Muscle of leg (tissue), 11 donors: ENCODE data around the gene CACNA1C. TPM values are rescaled to one million over a fixed set of nuclear protein-coding genes. Genes with fewer than 3 reads are reported as not detected.
"Not testable (repeated sequence)": the region's sequence is repeated elsewhere in the genome, so short reads cannot be mapped to it uniquely, and the experiment has no call there.

Source experiments
- DNase-seq: peaks from one replicate; pipeline ENCODE4 v3.0.0; 2013
- H3K27ac ChIP-seq: one replicate; pipeline ENCODE4 v1.5.1; 2013; ENCODE audit warnings: mild to moderate bottlenecking, low read length, control low read depth
- H3K27me3 ChIP-seq: one replicate; pipeline ENCODE4 v1.6.1; 2013; ENCODE audit warnings: low read length; ENCODE audit not compliant: control insufficient read depth, insufficient read depth
- H3K36me3 ChIP-seq: one replicate; pipeline ENCODE4 v1.6.1; 2013; ENCODE audit warnings: low read length; ENCODE audit not compliant: control insufficient read depth, insufficient read depth
- H3K4me1 ChIP-seq: one replicate; pipeline ENCODE4 v1.6.1; 2013; ENCODE audit warnings: low read length; ENCODE audit not compliant: control insufficient read depth, insufficient read depth
- H3K4me3 ChIP-seq: one replicate; pipeline ENCODE4 v1.5.1; 2013; ENCODE audit warnings: low read length, control low read depth
- H3K9me3 ChIP-seq: replicated peaks from 2 replicates; pipeline ENCODE4 v1.6.1; 2013; ENCODE audit warnings: low read depth, low read length; ENCODE audit not compliant: control insufficient read depth
- WGBS: methylation state at CpG from one replicate; pipeline ENCODE4 v1.1.5; 2013; ENCODE audit warnings: missing lambda C conversion rate; ENCODE audit not compliant: insufficient coverage; 5-methylcytosine and 5-hydroxymethylcytosine counted together
- polyA plus RNA-seq, 8 donors: library from polyadenylated mRNA; unstranded; fragments of 120-200 nt; gene quantifications; one replicate each; pipeline versions ENCODE4 v1.2.1 to v1.2.3, GENCODE V29; 2013; ENCODE audit warnings: inconsistent platforms in 1 of 8, low replicate concordance in 1 of 8; ENCODE audit not compliant: insufficient read length in 8 of 8, insufficient read depth in 1 of 8
- total RNA-seq: library from RNA; stranded (reverse); fragments of 120-200 nt; gene quantifications from one replicate; pipeline ENCODE4 v1.2.4, GENCODE V29; 2013

The CACNA1C gene
- total and polyA plus RNA-seq, 9 donors: 1.9 to 4.3 (median 3.6) TPM

DNA sequence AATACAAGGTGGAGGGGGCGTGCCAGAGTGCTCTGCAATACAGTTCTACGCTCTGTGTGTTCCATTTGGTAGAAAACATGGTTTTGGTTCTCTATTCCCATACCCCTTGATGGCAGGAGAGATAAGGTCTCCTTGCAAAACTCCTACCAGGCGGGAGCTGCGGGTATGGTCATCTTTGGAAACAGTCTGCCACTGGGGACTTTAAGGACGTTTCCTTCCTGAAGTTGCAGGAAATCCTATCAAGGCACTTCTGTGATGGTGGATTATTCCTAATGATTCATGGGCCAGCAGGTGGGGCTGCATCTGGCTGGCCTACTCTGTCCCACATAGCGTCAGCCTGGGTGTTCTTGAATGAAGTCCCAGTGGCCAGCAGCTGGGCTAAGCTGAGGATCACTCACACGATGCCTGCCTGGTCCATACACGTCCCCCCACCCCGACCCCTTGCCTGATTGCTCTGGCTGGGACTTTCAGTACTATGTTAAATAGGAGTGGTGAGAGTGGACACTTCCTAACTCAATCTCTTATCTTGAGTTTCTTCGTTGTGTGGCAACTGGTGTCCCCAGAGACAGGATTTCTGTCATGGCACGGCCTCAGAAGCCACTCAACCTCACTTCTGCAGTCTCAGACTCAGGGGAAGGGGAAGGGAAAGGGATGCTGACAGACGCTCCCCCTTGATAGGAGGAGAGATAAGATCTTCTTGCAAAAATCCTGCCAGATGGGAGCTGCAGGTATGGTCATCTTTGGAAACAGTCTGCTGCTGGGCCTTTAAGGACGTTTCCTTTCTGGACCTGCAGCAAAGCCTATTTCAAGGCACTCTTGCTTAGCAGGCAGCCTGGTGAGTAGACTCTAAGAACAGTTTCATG lies 680.9 kb downstream of the CACNA1C start:
- WGBS: 42% methylated on average over 7 of the region's 13 CpGs
- peak; percentile 16 for DNase-seq

DNA sequence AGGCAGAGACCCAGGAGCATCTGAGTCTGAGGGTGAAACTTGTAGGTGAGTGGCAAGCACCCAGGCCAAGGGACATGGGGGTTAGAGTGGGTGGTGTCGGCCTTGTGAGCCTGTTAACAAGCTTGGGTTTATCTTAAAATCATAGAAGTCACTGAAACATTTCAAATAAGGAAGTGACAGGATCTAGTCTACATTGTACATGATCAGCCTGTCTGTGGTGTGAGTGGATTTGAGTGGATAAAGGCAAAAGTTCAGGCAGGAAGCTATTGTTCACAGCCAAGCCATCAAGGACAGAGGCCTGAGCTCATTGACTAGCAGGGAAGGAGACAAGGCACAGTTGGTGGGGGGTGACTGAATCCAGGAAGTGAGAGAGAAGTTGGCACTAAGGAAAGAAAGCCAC lies 682.6 kb downstream of the CACNA1C start:
- no CpG with 5 or more reads among the region's 1 CpG for WGBS
- H3K4me1 ChIP-seq: peaks cover 4% of the 10 kb centered on the region
- no peaks in the 10 kb centered on the region for H3K9me3 ChIP-seq
- no peak overlapping the region for H3K4me3 ChIP-seq
- peaks cover 12% of the 10 kb centered on the region for H3K27me3 ChIP-seq
- H3K27ac ChIP-seq: no peak overlapping the region
- DNase-seq: no peak
- H3K36me3 ChIP-seq: no peaks in the 10 kb centered on the region

More for the DNA sequence above, 680.9 kb downstream of the CACNA1C start:
- Histone ChIP-seq H3K27ac (no peak overlapping the region), H3K36me3 (no peaks in the 10 kb centered on the region), H3K4me3 (no peak overlapping the region), H3K9me3 (no peaks in the 10 kb centered on the region), H3K4me1 (peaks cover 4% of the 10 kb centered on the region), H3K27me3 (peaks cover 12% of the 10 kb centered on the region)

DNA sequence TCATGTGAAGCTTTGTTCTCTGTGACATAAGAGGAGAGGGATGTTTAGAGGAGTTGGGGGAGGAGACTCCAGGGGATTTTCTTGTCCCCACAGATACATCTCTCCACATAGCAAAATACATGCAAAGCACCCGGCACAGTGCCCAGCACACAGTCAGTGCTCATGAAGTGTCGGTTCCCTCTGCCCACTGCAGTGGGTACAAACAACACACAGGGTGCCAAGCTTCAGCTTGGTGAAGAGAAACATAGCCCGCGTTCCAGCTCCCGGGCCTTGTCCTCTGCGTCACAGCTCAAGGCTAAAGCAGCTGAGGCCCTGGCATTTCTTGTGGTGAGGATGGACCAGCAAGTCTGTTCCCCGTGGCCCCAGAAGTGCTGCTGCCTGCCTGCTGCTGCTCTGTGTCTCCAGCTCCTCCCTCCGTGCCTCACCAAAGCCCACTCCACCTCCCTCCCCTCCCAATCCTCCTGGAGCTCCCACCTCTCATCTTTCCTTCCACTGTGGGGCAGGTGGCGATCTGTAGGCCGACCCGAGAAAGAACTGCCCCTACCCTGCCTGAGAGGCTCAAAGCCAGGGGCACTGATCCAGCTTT lies 685.0 kb downstream of the CACNA1C start:
- Histone ChIP-seq H3K27ac (no peak overlapping the region), H3K27me3 (peaks cover 3% of the 10 kb centered on the region), H3K4me3 (no peak overlapping the region), H3K4me1 (peaks cover 4% of the 10 kb centered on the region), H3K9me3 (no peaks in the 10 kb centered on the region), H3K36me3 (no peaks in the 10 kb centered on the region)
- whole genome bisulfite sequencing: 73% methylated on average over 7 of the region's 11 CpGs
- DNase-seq: no peak

DNA sequence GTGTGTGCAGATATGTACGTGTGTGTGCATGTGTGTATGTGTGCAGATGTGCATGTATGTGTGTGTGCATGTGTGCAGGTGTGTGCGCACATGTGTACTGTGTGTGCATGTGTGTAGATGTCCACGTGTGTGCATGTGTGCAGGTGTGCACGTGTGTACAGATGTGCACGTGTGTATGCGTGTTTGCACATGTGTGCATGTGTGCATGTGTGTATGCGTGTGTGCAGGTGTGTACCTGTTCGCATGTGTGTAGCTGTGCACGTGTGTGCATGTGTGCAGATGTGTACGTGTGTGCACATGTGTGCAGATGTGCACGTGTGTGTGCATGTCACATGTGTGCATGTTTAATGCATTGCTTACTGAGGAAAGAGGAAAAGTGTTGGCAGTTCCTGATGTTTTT lies 686.3 kb downstream of the CACNA1C start:
- Histone ChIP-seq H3K4me1 (peaks cover under 1% of the 10 kb centered on the region), H3K4me3 (no peak overlapping the region), H3K27me3 (peaks cover 3% of the 10 kb centered on the region), H3K9me3 (no peaks in the 10 kb centered on the region), H3K27ac (no peak overlapping the region), H3K36me3 (no peaks in the 10 kb centered on the region)
- DNase-seq: no peak
- 80% methylated on average over 9 of the region's 11 CpGs for WGBS

DNA sequence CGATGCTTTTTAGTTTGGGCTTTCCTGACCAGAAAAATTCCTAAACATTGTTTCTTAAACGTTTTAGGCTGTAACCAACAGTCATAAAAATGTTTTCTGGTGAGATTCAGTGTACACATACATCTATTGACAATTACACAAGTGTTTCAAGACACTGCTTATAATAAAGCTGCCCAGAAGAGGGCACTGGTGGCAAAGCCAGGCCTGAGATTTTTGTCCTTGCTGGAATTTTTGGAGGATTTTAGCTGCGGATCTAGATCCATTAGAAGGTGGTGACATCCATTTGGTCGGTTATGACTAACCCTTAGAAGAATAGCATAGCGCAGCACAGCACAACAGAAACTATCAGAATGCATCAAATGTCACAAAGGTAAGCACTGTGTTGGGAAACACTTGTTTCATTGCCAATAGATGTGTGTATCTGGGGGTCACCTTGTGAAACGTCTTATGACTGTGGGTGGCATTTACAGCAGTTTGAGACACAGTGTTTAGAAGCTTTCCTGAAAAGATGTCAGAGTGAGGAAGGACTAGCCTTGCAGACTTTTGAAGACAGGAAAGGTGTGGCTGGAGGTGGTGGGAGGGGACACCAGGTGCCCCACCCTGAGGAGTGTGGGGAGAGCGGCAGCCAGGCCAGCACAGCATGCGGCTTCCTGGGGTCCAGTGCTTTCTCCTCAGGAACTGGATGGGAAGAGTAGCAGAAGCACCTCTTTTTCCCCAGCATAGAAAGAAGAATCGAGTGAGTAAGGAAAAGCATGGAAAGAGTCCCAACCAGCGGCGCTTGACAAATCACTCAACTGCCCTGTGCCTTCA lies 687.2 kb downstream of the CACNA1C start:
- H3K36me3 ChIP-seq: no peaks in the 10 kb centered on the region
- H3K4me1 ChIP-seq: no peaks in the 10 kb centered on the region
- peak; percentile 27 for DNase-seq
- 27% methylated on average over 4 of the region's 11 CpGs for WGBS
- no peaks in the 10 kb centered on the region for H3K9me3 ChIP-seq
- H3K27ac ChIP-seq: no peak overlapping the region
- peaks cover 3% of the 10 kb centered on the region for H3K27me3 ChIP-seq
- no peak overlapping the region for H3K4me3 ChIP-seq

DNA sequence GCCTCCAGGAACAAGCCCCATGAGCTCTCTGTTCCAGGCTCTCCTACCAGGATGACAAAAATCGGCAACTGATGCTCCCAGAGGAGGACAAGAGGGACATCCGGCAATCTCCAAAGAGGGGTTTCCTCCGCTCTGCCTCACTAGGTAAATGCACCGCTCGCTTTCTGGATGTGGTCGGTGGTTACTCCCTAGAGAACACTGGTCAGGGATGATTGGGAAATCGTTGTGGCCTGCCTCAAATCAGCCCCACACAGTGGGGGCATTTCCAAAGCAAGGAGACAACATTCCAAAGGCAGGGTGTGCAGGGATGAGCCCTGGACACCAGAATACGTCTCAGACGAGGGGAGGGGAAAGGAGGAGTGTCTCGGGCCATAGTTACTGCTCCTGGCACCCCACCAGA lies 689.2 kb downstream of the CACNA1C start:
- WGBS: 40% methylated on average over 1 of the region's 10 CpGs

DNA sequence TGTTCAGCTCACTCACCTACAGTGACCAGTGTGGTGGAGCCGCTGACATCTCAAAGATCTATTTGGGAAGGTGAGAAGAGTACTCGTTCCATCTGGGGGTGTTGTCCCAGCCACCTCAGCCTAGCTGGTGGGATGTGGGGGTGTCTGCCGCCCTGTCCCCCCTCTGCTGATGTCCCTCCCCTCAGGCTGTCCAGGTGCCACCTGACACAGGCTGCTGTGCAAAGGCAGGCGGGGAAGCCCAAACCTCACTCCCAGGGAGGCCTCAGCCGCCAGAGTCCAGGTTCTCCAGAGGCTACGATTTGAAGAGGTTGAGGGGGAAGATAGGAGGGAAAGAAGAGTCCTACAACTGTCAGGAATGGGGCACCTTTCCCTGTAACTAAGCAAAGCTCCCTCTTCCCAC lies 690.7 kb downstream of the CACNA1C start:
- H3K4me3 ChIP-seq: no peak overlapping the region
- no peaks in the 10 kb centered on the region for H3K4me1 ChIP-seq
- DNase-seq: no peak
- no CpG with 5 or more reads among the region's 6 CpGs for WGBS
- H3K27ac ChIP-seq: no peak overlapping the region
- H3K27me3 ChIP-seq: no peaks in the 10 kb centered on the region
- no peaks in the 10 kb centered on the region for H3K9me3 ChIP-seq
- no peaks in the 10 kb centered on the region for H3K36me3 ChIP-seq

More for the DNA sequence above, 689.2 kb downstream of the CACNA1C start:
- not testable (repeated sequence) for H3K4me3 ChIP-seq, H3K27me3 ChIP-seq, H3K4me1 ChIP-seq, H3K27ac ChIP-seq, H3K9me3 ChIP-seq, DNase-seq, H3K36me3 ChIP-seq

DNA sequence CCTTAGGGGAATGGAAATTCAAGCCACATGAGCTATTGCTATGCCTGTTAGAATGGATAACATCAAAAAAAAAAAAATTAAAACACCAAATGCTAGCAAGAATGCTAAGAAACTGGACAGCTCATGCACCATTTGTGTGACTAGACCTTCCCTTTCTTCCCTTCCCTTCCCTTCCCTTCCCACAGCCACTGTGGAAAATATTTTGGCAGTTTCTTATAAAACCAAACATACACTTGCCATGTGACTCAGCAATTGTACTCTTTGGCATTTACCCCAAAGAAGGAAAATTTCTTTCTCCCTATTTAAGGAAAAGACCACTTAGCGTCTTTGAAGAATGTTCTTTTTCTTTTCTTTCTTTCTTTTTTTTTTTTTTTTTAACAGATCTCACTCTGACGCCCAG lies 692.9 kb downstream of the CACNA1C start:
- Histone ChIP-seq H3K36me3 (no peaks in the 10 kb centered on the region), H3K27ac (no peak overlapping the region), H3K27me3 (peaks cover 2% of the 10 kb centered on the region), H3K9me3 (no peaks in the 10 kb centered on the region), H3K4me3 (no peak overlapping the region), H3K4me1 (no peaks in the 10 kb centered on the region)
- WGBS: no CpG with 5 or more reads among the region's 2 CpGs
- no peak for DNase-seq
